Measurements from ENCODE around the gene ZC3H12D. TPM values are rescaled to one million over a fixed set of nuclear protein-coding genes. Genes with fewer than 3 reads are reported as not detected.

The ZC3H12D gene
- total and polyA plus RNA-seq, 7 donors = 0.17 to 0.41 (median 0.26) TPM

GRCh38 chr6:149419696-149420404 lies 65.0 kb downstream of the ZC3H12D start:
- Histone ChIP-seq H3K36me3 (ENCODE audit: insufficient read depth in 1 of 2, low read depth in 1 of 2) (no peaks in the 10 kb centered on the region), H3K4me3 (no peak overlapping the region), H3K27me3 (ENCODE audit: insufficient read depth in 3 of 3, low read length in 2 of 3) (no peaks in the 10 kb centered on the region), H3K9me3 (no peaks in the 10 kb centered on the region), H3K27ac (no peak overlapping the region), H3K4me1 (peaks cover 7% of the 10 kb centered on the region)
- no peak for TF ChIP-seq CTCF (IDR thresholded peaks at IDR 0.05)
- intact Hi-C loops (cut with DNase I) = no loop called here
- ATAC-seq (no peak), DNase-seq (no peak)
- WGBS, 3 donors = 89 to 92% (median 89%) methylated on average over 13 of the region's 13 CpGs

- ATAC-seq (no peak), DNase-seq (no peak)
- intact Hi-C loops (cut with DNase I) = loop anchor here in 1 of 2 donors (5.0 kb wide), 1 partner anchor 98 kb away; the partner anchor contains the start of gene TAB2
- no peak for TF ChIP-seq CTCF (IDR thresholded peaks at IDR 0.05)
- H3K27ac ChIP-seq = no peak overlapping the region
- H3K36me3 ChIP-seq (ENCODE audit: insufficient read depth in 1 of 2, low read depth in 1 of 2) = peaks cover 0 to 5% of the 10 kb centered on the region in 2 donors
- peaks cover 17% of the 10 kb centered on the region for H3K4me1 ChIP-seq
- no peaks in the 10 kb centered on the region for H3K9me3 ChIP-seq
- 91 to 92% (median 91%) methylated on average over 4 of the region's 4 CpGs for WGBS, 3 donors
- no peak overlapping the region for H3K4me3 ChIP-seq
- H3K27me3 ChIP-seq (ENCODE audit: insufficient read depth in 3 of 3, low read length in 2 of 3) = no peaks in the 10 kb centered on the region
These were observed 70.0 kb downstream of the ZC3H12D start for GRCh38 chr6:149414821-149415220.

- H3K27me3 ChIP-seq (ENCODE audit: insufficient read depth in 3 of 3, low read length in 2 of 3) = no peaks in the 10 kb centered on the region
- intact Hi-C loops (cut with DNase I) = loop anchor here in 1 of 2 donors (5.0 kb wide), 1 partner anchor 97 kb away; the partner anchor contains the start of gene TAB2
- no peak overlapping the region for H3K4me3 ChIP-seq
- H3K27ac ChIP-seq = no peak overlapping the region
- H3K9me3 ChIP-seq = no peaks in the 10 kb centered on the region
- WGBS, 3 donors = 71 to 95% (median 93%) methylated on average over 4 of the region's 4 CpGs
- H3K4me1 ChIP-seq = peaks cover 18% of the 10 kb centered on the region
- no peak for TF ChIP-seq CTCF (IDR thresholded peaks at IDR 0.05)
- no peak for DNase-seq
- H3K36me3 ChIP-seq (ENCODE audit: insufficient read depth in 1 of 2, low read depth in 1 of 2) = peaks cover 0 to 13% of the 10 kb centered on the region in 2 donors
- no peak for ATAC-seq
These were observed 70.8 kb downstream of the ZC3H12D start for GRCh38 chr6:149414009-149414408.

- peak; percentile 83 to 96 (median 94) for ATAC-seq
- H3K36me3 ChIP-seq (ENCODE audit: insufficient read depth in 1 of 2, low read depth in 1 of 2) = peaks cover 2 to 28% of the 10 kb centered on the region in 2 donors
- no peak for TF ChIP-seq CTCF (IDR thresholded peaks at IDR 0.05)
- no peaks in the 10 kb centered on the region for H3K27me3 ChIP-seq (ENCODE audit: insufficient read depth in 3 of 3, low read length in 2 of 3)
- H3K4me1 ChIP-seq = peaks cover 18% of the 10 kb centered on the region
- DNase-seq = no peak
- no peak overlapping the region for H3K4me3 ChIP-seq
- H3K9me3 ChIP-seq = no peaks in the 10 kb centered on the region
- peak overlapping the region; percentile 64 for H3K27ac ChIP-seq
- intact Hi-C loops (cut with DNase I) = loop anchor here in 1 of 2 donors (5.0 kb wide), 1 partner anchor 93 kb away; the partner anchor contains the start of gene TAB2
These were observed 74.3 kb downstream of the ZC3H12D start for GRCh38 chr6:149410557-149410956.

All from psoas muscle (tissue), 8 donors.